ENCODE measurements around the gene ANKRD11.
"Not testable (repeated sequence)": the region's sequence is repeated elsewhere in the genome, so short reads cannot be mapped to it uniquely, and the experiment has no call there.

Gene ANKRD11

GRCh38 chr16:89312194-89312593 is 178.2 kb downstream of the ANKRD11 start:
- H3K27me3 Mint-ChIP-seq, result no peaks in the 10 kb centered on the region
- H3K27ac Mint-ChIP-seq, result peak overlapping the region; percentile 62
- peaks cover 3% of the 10 kb centered on the region for H3K36me3 Mint-ChIP-seq
- H3K9me3 Mint-ChIP-seq, result no peaks in the 10 kb centered on the region
- no peak overlapping the region for H3K4me3 Mint-ChIP-seq
- peaks cover 88% of the 10 kb centered on the region for H3K4me1 Mint-ChIP-seq

GRCh38 chr16:89311636-89312035 is 178.7 kb downstream of the ANKRD11 start:
- no peaks in the 10 kb centered on the region for H3K9me3 Mint-ChIP-seq
- no peak overlapping the region for H3K4me3 Mint-ChIP-seq
- H3K27ac Mint-ChIP-seq, result peak overlapping the region; percentile 62
- peaks cover 85% of the 10 kb centered on the region for H3K4me1 Mint-ChIP-seq
- peaks cover 3% of the 10 kb centered on the region for H3K36me3 Mint-ChIP-seq
- H3K27me3 Mint-ChIP-seq, result no peaks in the 10 kb centered on the region

GRCh38 chr16:89309438-89310122 is 180.8 kb downstream of the ANKRD11 start:
- no peaks in the 10 kb centered on the region for H3K27me3 Mint-ChIP-seq
- peaks cover 64% of the 10 kb centered on the region for H3K4me1 Mint-ChIP-seq
- H3K27ac Mint-ChIP-seq, result peak overlapping the region; percentile 65
- H3K9me3 Mint-ChIP-seq, result no peaks in the 10 kb centered on the region
- H3K4me3 Mint-ChIP-seq, result no peak overlapping the region
- H3K36me3 Mint-ChIP-seq, result peaks cover 3% of the 10 kb centered on the region

DNA sequence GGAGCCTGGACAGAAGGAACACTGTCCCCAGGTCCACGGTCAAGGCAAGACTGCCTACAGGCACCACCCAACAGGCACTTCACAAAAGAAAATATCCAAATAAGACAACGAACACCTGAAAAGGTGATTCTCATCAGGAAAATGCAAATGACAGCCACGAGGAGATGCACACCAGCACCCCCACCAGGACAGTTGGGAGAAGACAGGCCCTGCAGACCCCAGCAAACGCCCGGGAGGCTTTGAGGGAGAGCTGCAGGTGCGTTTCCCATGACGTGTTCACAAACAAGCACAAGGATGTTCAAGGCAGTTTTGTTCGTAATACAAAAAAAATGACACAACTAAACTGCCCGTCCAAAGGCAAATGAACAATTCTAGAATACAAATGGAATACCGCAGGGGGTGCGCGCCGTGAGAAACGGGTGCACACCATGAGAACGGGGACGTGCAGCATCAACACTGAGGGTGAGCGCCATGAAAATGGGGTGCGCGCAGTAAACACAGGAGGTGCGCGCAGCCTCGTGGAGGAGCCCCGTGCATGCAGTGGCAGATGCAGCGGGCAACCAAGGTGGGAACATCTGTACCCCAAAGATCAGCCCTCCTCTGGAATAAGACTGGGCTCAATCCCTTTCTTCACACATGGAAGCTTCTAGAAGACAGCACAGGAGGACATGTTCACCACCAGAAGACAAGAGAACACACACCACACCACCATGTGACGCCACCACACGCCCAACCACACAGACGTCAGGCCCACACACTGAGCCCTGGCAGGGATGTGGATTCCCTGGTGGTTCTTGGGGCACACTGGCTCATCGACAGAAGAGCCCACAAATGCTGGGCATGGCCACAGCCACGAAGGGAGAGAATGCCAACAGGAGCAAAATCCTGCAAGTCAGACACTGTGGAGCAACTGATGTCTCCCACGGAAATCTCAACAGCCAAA is 181.7 kb downstream of the ANKRD11 start:
- peaks cover 8% of the 10 kb centered on the region for H3K36me3 Mint-ChIP-seq
- H3K27me3 Mint-ChIP-seq, result no peaks in the 10 kb centered on the region
- H3K4me3 Mint-ChIP-seq, result no peak overlapping the region
- no peaks in the 10 kb centered on the region for H3K9me3 Mint-ChIP-seq
- no peak overlapping the region for H3K27ac Mint-ChIP-seq
- H3K4me1 Mint-ChIP-seq, result peaks cover 64% of the 10 kb centered on the region

DNA sequence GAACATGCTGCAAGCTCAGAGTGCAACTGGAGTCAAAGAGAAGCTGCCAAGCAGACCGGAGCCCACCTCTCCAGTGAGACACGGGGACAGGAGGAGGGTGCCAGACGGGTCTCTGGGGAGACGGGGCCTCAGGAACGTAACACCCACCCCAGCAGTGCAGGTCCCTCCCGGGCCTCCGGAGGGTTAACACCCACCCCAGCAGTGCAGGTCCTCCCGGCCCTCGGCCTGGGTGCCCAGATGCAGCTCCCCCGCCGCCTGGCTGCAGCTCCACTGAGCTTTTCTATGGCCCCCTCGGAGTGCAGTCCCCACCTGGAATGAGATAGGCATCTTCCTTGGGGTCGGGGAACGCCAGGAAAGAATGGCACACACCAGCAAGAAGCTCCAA is 182.9 kb downstream of the ANKRD11 start:
- Mint-ChIP-seq H3K36me3 (peaks cover 10% of the 10 kb centered on the region), H3K9me3 (no peaks in the 10 kb centered on the region), H3K4me3 (peak overlapping the region; percentile 39), H3K27me3 (no peaks in the 10 kb centered on the region), H3K4me1 (peaks cover 65% of the 10 kb centered on the region), H3K27ac (peak overlapping the region; percentile 77)

DNA sequence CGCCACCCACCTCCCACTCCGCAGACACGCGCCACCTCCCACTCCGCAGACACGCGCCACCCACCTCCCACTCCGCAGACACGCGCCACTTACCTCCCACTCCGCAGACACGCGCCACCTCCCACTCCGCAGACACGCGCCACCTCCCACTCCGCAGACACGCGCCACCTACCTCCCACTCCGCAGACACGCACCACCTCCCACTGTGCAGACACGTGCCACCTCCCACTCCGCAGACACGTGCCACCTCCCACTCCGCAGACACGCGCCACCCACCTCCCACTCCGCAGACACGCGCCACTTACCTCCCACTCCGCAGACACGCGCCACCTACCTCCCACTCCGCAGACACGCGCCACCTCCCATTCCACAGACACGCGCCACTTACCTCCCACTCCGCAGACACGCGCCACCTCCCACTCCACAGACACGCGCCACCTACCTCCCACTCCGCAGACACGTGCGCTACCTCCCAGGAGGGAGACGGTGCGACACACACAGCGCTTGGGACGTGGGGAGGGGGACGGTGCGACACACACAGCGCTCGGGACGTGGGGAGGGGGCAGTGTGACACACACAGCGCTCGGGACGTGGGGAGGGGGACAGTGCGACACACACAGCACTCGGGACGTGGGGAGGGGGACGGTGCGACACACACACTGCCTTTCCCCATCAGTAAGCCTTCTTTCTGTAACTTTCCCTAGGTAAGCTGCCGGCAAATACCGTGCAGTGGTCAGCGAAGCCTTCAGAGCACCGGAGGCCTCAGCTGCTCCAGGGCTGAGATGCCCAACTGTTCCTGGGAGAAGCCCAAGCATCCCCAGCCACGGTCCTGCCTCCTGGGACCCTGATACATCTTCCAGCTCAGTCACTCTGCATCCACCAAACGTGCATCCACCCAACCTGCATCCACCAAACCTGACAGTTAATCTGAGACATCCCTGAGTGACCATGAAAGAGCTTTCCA is 183.6 kb downstream of the ANKRD11 start:
- H3K36me3 Mint-ChIP-seq, H3K27me3 Mint-ChIP-seq, H3K9me3 Mint-ChIP-seq: not testable (repeated sequence)
- peaks cover 60% of the 10 kb centered on the region for H3K4me1 Mint-ChIP-seq
- H3K27ac Mint-ChIP-seq, result peak overlapping the region; percentile 77
- H3K4me3 Mint-ChIP-seq, result peak overlapping the region; percentile 39

- Mint-ChIP-seq H3K27ac (no peak overlapping the region), H3K9me3 (no peaks in the 10 kb centered on the region)
These were observed 185.2 kb downstream of the ANKRD11 start for GRCh38 chr16:89304941-89305705.

GRCh38 chr16:89304181-89304851 is 186.0 kb downstream of the ANKRD11 start:
- no peak overlapping the region for H3K4me3 Mint-ChIP-seq
- H3K4me1 Mint-ChIP-seq, result peaks cover 49% of the 10 kb centered on the region
- no peaks in the 10 kb centered on the region for H3K9me3 Mint-ChIP-seq
- peaks cover 8% of the 10 kb centered on the region for H3K36me3 Mint-ChIP-seq
- no peaks in the 10 kb centered on the region for H3K27me3 Mint-ChIP-seq
- H3K27ac Mint-ChIP-seq, result peak overlapping the region; percentile 74

More at GRCh38 chr16:89304941-89305705, 185.2 kb downstream of the ANKRD11 start:
- Mint-ChIP-seq H3K4me3 (no peak overlapping the region), H3K27me3 (no peaks in the 10 kb centered on the region), H3K36me3 (peaks cover 8% of the 10 kb centered on the region), H3K4me1 (peaks cover 53% of the 10 kb centered on the region)

DNA sequence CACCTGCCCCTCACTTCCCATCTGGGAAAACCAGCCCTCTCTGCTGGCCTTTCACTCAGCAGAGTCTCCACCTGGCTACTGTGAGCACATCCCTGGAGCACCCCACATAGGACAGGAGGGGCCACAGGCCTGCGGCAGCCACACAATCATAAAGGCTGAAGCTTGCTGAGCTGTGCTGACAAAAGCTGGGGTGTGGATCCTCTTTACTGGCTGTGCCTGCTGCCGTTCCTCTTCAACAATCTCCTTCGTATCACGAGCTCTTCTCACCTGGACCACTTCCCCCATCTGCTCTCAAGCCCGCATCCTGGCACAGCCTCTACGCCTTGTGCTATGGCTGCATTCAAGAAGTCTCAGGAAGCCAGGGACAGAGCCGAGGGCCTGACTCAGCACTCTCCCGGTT is 186.7 kb downstream of the ANKRD11 start:
- H3K4me1 Mint-ChIP-seq, result peaks cover 49% of the 10 kb centered on the region
- H3K27me3 Mint-ChIP-seq, result no peaks in the 10 kb centered on the region
- H3K27ac Mint-ChIP-seq, result no peak overlapping the region
- no peaks in the 10 kb centered on the region for H3K9me3 Mint-ChIP-seq
- H3K36me3 Mint-ChIP-seq, result peaks cover 8% of the 10 kb centered on the region
- H3K4me3 Mint-ChIP-seq, result no peak overlapping the region

GRCh38 chr16:89300976-89301360 is 189.4 kb downstream of the ANKRD11 start:
- peaks cover 8% of the 10 kb centered on the region for H3K36me3 Mint-ChIP-seq
- peaks cover 58% of the 10 kb centered on the region for H3K4me1 Mint-ChIP-seq
- no peaks in the 10 kb centered on the region for H3K27me3 Mint-ChIP-seq

GRCh38 chr16:89300311-89300975 is 189.9 kb downstream of the ANKRD11 start:
- Mint-ChIP-seq H3K27ac (peak overlapping the region; percentile 65), H3K36me3 (peaks cover 8% of the 10 kb centered on the region), H3K27me3 (no peaks in the 10 kb centered on the region), H3K4me3 (no peak overlapping the region), H3K4me1 (peaks cover 60% of the 10 kb centered on the region), H3K9me3 (no peaks in the 10 kb centered on the region)

More at GRCh38 chr16:89300976-89301360, 189.4 kb downstream of the ANKRD11 start:
- peak overlapping the region; percentile 55 for H3K27ac Mint-ChIP-seq
- no peaks in the 10 kb centered on the region for H3K9me3 Mint-ChIP-seq
- no peak overlapping the region for H3K4me3 Mint-ChIP-seq

DNA sequence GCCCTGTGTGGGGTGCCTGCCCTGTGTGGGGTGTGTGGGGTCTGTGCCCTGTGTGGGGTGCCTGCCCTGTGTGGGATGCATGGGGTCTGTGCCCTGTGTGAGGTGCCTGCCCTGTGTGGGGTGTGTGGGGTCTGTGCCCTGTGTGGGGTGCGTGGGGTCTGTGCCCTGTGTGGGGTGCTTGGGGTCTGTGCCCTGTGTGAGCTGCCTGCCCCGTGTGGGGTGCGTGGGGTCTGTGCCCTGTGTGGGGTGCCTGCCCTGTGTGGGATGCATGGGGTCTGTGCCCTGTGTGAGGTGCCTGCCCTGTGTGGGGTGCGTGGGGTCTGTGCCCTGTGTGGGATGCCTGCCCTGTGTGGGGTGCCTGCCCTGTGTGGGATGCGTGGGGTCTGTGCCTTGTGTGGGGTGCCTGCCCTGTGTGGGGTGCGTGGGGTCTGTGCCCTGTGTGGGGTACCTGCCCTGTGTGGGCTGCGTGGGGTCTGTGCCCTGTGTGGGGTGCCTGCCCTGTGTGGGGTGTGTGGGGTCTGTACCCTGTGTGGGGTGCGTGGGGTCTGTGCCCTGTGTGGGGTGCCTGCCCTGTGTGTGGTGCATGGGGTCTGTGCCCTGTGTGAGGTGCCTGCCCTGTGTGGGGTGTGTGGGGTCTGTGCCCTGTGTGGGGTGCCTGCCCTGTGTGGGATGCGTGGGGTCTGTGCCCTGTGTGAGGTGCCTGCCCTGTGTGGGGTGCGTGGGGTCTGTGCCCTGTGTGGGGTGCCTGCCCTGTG is 190.8 kb downstream of the ANKRD11 start:
- H3K36me3 Mint-ChIP-seq, H3K4me3 Mint-ChIP-seq, H3K27ac Mint-ChIP-seq, H3K9me3 Mint-ChIP-seq, H3K27me3 Mint-ChIP-seq: not testable (repeated sequence)
- peaks cover 59% of the 10 kb centered on the region for H3K4me1 Mint-ChIP-seq

DNA sequence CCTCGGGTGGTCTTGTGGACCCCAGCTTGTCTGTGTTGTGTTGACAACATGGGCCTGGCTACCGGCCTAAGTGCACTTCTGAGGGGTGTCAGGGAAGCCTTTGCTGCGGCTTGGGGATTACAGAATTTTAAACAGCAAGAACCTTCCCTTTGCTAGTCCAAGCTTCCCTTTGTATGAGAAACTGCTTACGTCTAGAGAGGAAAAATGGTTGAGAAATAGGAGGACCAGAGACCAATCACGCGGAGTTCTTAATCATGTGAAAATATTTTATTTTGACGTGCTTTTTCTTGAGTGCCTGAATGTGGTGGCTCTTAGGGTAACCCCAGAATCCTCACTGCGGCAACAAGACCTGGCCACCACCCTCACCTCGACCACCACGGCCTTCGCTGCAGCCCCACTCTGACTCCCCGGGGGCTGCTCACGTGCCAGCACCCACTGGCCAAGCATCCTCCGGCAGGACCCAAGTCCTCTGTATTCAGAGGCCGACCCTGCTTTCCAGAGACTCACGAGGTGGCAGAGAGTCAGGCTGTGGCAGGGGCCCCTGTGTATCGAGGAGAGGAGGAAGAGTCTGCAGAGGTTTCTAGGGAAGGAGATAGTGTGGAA is 191.6 kb downstream of the ANKRD11 start:
- peaks cover 2% of the 10 kb centered on the region for H3K36me3 Mint-ChIP-seq
- H3K4me3 Mint-ChIP-seq, result no peak overlapping the region
- no peaks in the 10 kb centered on the region for H3K9me3 Mint-ChIP-seq
- H3K27me3 Mint-ChIP-seq, result no peaks in the 10 kb centered on the region
- peaks cover 55% of the 10 kb centered on the region for H3K4me1 Mint-ChIP-seq
- H3K27ac Mint-ChIP-seq, result peak overlapping the region; percentile 74
